K562 (cell line): ENCODE data around the gene RNF13. TPM values are rescaled to one million over a fixed set of nuclear protein-coding genes. Genes with fewer than 3 reads are reported as not detected.

Source experiments
- ATAC-seq: fragments of 200-7000 bp; cut with Tn5 transposase; 3 replicates; pipeline ENCODE4 v1.9.1; 2020; ENCODE audit warnings: moderate library complexity
- BruUV-seq: library from RNA; stranded (reverse); fragments of 400-500 nt; replicated peaks from 2 replicates; lab custom pipeline; 2021; lab: Mats Ljungman, UMichigan
- CTCF ChIA-PET: fragments of 300-600 bp; formaldehyde crosslinking; extraction: SDS; loops from one replicate; lab custom pipeline; 2021; ENCODE audit warnings: low intra/inter-chr PET ratio; lab: Yijun Ruan, JAX
- POLR2A ChIA-PET: fragments of 300-600, 350-650 bp; sonication (Branson Sonifier 250); formaldehyde crosslinking; extraction: SDS; loops from one replicate; lab custom pipeline; 2021; ENCODE audit warnings: antibody characterized with exemption, inconsistent platforms; lab: Yijun Ruan, JAX
- DNase-seq, 4 experiments: peaks; one replicate each; pipeline versions ENCODE4 v3.0.0 to v3.0.0-alpha.2; 2011 to 2018; ENCODE audit warnings: low spot score in 3 of 4, mixed read lengths in 3 of 4; ENCODE audit errors: extremely low read depth in 1 of 4
- FAIRE-seq: peaks from 2 replicates; lab custom pipeline; 2011; peaks lifted over from hg19 to GRCh38; lab: Jason Lieb, UNC
- H2AFZ ChIP-seq: 2 replicates; pipeline ENCODE4 v1.6.0; 2011; ENCODE audit warnings: low read depth, low read length, control low read depth, inconsistent platforms
- H3K27ac ChIP-seq: fragments of 200-600 bp; 3 replicates; pipeline ENCODE4 v1.8.0; 2011; ENCODE audit warnings: low read depth, mild to moderate bottlenecking, control low read depth, inconsistent platforms, low read length, moderate library complexity, mixed read lengths; ENCODE audit errors: extremely low read depth
- H3K27me3 ChIP-seq, 2 experiments: fragments of 300-600 bp in 1 of 2; 2 replicates in 1 of 2; 3 replicates in 1 of 2; pipeline versions ENCODE4 v1.6.0 to v1.8.0; 2011; ENCODE audit warnings: inconsistent platforms in 2 of 2, low read length in 2 of 2, mild to moderate bottlenecking in 1 of 2, mixed read lengths in 1 of 2, moderate library complexity in 1 of 2; ENCODE audit not compliant: control insufficient read depth in 2 of 2, insufficient read depth in 2 of 2
- H3K36me3 ChIP-seq: fragments of 300-600 bp; 3 replicates; pipeline ENCODE4 v1.8.0; 2011; ENCODE audit warnings: mild to moderate bottlenecking, low read length, inconsistent platforms; ENCODE audit not compliant: control insufficient read depth, insufficient read depth
- H3K4me1 ChIP-seq, 2 experiments: fragments of 200-600 bp in 1 of 2; replicated peaks in 1 of 2; 2 replicates in 1 of 2; 3 replicates in 1 of 2; pipeline versions ENCODE4 v1.5.1 to v1.8.0; 2011; ENCODE audit warnings: inconsistent platforms in 2 of 2, low read length in 2 of 2, mild to moderate bottlenecking in 1 of 2, mixed read lengths in 1 of 2, moderate library complexity in 1 of 2; ENCODE audit not compliant: control insufficient read depth in 2 of 2, insufficient read depth in 2 of 2
- H3K4me2 ChIP-seq: 2 replicates; pipeline ENCODE4 v1.6.1; 2011; ENCODE audit warnings: low read length, control low read depth, inconsistent platforms, mixed read lengths; ENCODE audit not compliant: insufficient read depth
- H3K4me3 ChIP-seq: fragments of 200-600 bp; sonication (generic), shearing (Covaris generic); 2 replicates; pipeline ENCODE4 v1.5.1; 2016; ENCODE audit warnings: control low read depth, inconsistent platforms
- H3K79me2 ChIP-seq: fragments of 200-600 bp; 3 replicates; pipeline ENCODE4 v1.8.0; 2011; ENCODE audit warnings: low read length, inconsistent platforms; ENCODE audit not compliant: control insufficient read depth, insufficient read depth
- H3K9ac ChIP-seq, 2 experiments: 2 replicates each; pipeline versions ENCODE4 v1.6.0 to v1.6.1; 2011; ENCODE audit warnings: low read depth in 2 of 2, low read length in 2 of 2, control low read depth in 1 of 2, inconsistent platforms in 1 of 2, mild to moderate bottlenecking in 1 of 2, mixed read lengths in 1 of 2; ENCODE audit not compliant: insufficient read depth in 1 of 2
- H3K9me1 ChIP-seq: one replicate; pipeline ENCODE4 v1.6.0; 2011; ENCODE audit warnings: inconsistent platforms, mild to moderate bottlenecking, low read length, moderate library complexity; ENCODE audit not compliant: control insufficient read depth, insufficient read depth
- H3K9me3 ChIP-seq: replicated peaks from 2 replicates; pipeline ENCODE4 v1.5.1; 2011; ENCODE audit warnings: low read depth, low read length, inconsistent platforms; ENCODE audit not compliant: control insufficient read depth, insufficient read depth
- H4K20me1 ChIP-seq: replicated peaks from 2 replicates; pipeline ENCODE4 v1.6.1; 2011; ENCODE audit warnings: low read length, inconsistent platforms, mixed read lengths; ENCODE audit not compliant: control insufficient read depth, insufficient read depth
- EGR1 ChIP-seq: fragments of 450-650 bp; conservative IDR thresholded peaks from 2 replicates; pipeline ENCODE4 v1.6.1; 2017; ENCODE audit warnings: mild to moderate bottlenecking
- KHSRP ChIP-seq: fragments of 450-650 bp; IDR thresholded peaks from 2 replicates; pipeline ENCODE4 v1.6.1; 2017
- NFE2 ChIP-seq: IDR thresholded peaks from 2 replicates; pipeline ENCODE4 v1.6.1; 2014; ENCODE audit warnings: antibody characterized with exemption, low read depth
- RB1 ChIP-seq: fragments of 450-650 bp; IDR thresholded peaks from 2 replicates; pipeline ENCODE4 v1.6.1; 2017; ENCODE audit warnings: low read depth, mild to moderate bottlenecking
- SMC3 ChIP-seq: conservative IDR thresholded peaks from 2 replicates; pipeline ENCODE4 v1.6.1; 2011; ENCODE audit warnings: low read depth, low read length, improper control_type of control experiment; ENCODE audit not compliant: insufficient read depth
- ZNF165 ChIP-seq: fragments of 250-450 bp; sonication (Bioruptor Pico); IDR thresholded peaks from 2 replicates; pipeline ENCODE4 v1.4.0; 2020; ENCODE audit warnings: borderline replicate concordance
- in situ Hi-C: fragments of 300-500 bp; cut with MboI; formaldehyde crosslinking; loops from 4 replicates; pipeline ENCODE4 v1.15.0; 2018; ENCODE audit warnings: inconsistent platforms, mixed read lengths
- intact Hi-C: fragments of 100-400 bp; cut with micrococcal nuclease; formaldehyde crosslinking; loops from 2 replicates; pipeline ENCODE4 v1.14.2; 2022
- polyA plus RNA-seq, 8 experiments: library from polyadenylated mRNA; depleted of rRNA in 4 of 8; stranded (reverse) in 5 of 8; unstranded in 3 of 8; fragments of >200 nt; fragmentation: Nextera tagmentation in 2 of 8; fragmentation: Illumina TruSeq in 1 of 8; extraction: Ambion mirVana in 2 of 8; extraction: Trizol in 1 of 8; gene quantifications; 2 replicates each; pipeline versions ENCODE4 v1.2.1 to v1.2.3, GENCODE V29; 2011 to 2014; ENCODE audit warnings: inconsistent platforms in 1 of 8, missing spikeins in 1 of 8
- total RNA-seq, 7 experiments: library from RNA; depleted of rRNA in 6 of 7; stranded (reverse); fragments of >200 nt in 6 of 7; fragmentation: Illumina TruSeq in 2 of 7; extraction: Trizol in 2 of 7; gene quantifications; 2 replicates each; pipeline versions ENCODE4 v1.2.1 to v1.2.3, GENCODE V29; 2011 to 2021; ENCODE audit warnings: low replicate concordance in 1 of 7
- TF ChIP-seq, protein P1 (sequence below), 3 experiments: IDR thresholded peaks in 2 of 3; conservative IDR thresholded peaks in 1 of 3; 2 replicates each; pipeline ENCODE4 v1.5.1; 2011 to 2012; ENCODE audit warnings: low read length in 3 of 3, mild to moderate bottlenecking in 3 of 3, control low read depth in 2 of 3, improper control_type of control experiment in 1 of 3, inconsistent platforms in 1 of 3, low read depth in 1 of 3, mixed read lengths in 1 of 3, moderate library complexity in 1 of 3; ENCODE audit not compliant: insufficient read depth in 2 of 3
- TF ChIP-seq, protein P2 (sequence below): IDR thresholded peaks from 2 replicates; pipeline ENCODE4 v1.6.1; 2011; ENCODE audit warnings: borderline replicate concordance, low read depth, mild to moderate bottlenecking, moderate library complexity, low read length; ENCODE audit not compliant: insufficient read depth, poor library complexity, severe bottlenecking
- TF ChIP-seq, protein P3 (sequence below): sonication (generic); formaldehyde crosslinking; IDR thresholded peaks from 2 replicates; pipeline ENCODE4 v1.9.0; 2022; ENCODE audit warnings: mild to moderate bottlenecking, missing genetic modification reagents

The RNF13 gene
- total and polyA plus RNA-seq, 9 of the 15 experiments (the other 6 are each of a cell fraction or from before 2014, with no cell fraction given) = 12.7 to 35.8 (median 18.9) TPM

DNA sequence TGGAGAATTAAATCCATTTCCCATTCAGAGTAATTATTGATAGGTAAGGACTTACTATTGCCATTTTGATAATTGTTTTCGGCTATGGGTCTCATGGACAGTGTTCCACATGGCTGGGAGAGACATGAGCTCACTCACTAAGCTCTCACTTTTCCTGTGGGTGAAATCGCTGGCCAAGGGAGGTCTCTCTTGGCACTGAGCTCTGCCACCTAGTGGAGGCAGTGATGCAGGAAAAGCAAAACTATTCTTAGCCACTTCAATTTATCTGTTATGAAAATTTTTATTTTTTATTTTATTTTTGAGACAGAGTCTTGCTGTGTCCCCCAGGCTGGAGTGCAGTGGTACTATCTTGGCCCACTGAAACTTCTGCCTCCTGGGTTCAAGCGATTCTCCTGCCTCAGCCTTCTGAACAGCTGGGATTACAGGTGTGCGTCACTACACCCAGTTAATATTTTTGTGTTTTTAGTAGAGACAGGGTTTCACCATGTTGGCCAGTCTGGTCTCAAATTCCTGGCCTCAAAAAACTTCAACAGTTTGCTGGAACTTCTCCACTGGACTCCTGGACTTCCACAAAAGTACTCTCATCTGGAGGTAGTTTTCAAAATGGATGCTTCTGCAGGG lies 4.7 kb upstream of the RNF13 start (continued):
- TF ChIP-seq, protein P1, sequence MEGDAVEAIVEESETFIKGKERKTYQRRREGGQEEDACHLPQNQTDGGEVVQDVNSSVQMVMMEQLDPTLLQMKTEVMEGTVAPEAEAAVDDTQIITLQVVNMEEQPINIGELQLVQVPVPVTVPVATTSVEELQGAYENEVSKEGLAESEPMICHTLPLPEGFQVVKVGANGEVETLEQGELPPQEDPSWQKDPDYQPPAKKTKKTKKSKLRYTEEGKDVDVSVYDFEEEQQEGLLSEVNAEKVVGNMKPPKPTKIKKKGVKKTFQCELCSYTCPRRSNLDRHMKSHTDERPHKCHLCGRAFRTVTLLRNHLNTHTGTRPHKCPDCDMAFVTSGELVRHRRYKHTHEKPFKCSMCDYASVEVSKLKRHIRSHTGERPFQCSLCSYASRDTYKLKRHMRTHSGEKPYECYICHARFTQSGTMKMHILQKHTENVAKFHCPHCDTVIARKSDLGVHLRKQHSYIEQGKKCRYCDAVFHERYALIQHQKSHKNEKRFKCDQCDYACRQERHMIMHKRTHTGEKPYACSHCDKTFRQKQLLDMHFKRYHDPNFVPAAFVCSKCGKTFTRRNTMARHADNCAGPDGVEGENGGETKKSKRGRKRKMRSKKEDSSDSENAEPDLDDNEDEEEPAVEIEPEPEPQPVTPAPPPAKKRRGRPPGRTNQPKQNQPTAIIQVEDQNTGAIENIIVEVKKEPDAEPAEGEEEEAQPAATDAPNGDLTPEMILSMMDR (IDR thresholded peaks at IDR 0.05 in 2 of 3, conservative IDR thresholded peaks at IDR 0.05 in 1 of 3; ENCODE audit: insufficient read depth in 2 of 3, low read depth in 1 of 3, low read length in 3 of 3) = peak; percentile 66 to 79 (median 76)
- no peak for TF ChIP-seq ZNF165 (CRISPR knock-in tag)
- 0 out of 2 replicates have a peak, but pooled peaks have one; percentile 27 for TF ChIP-seq SMC3
- TF ChIP-seq, protein P2, sequence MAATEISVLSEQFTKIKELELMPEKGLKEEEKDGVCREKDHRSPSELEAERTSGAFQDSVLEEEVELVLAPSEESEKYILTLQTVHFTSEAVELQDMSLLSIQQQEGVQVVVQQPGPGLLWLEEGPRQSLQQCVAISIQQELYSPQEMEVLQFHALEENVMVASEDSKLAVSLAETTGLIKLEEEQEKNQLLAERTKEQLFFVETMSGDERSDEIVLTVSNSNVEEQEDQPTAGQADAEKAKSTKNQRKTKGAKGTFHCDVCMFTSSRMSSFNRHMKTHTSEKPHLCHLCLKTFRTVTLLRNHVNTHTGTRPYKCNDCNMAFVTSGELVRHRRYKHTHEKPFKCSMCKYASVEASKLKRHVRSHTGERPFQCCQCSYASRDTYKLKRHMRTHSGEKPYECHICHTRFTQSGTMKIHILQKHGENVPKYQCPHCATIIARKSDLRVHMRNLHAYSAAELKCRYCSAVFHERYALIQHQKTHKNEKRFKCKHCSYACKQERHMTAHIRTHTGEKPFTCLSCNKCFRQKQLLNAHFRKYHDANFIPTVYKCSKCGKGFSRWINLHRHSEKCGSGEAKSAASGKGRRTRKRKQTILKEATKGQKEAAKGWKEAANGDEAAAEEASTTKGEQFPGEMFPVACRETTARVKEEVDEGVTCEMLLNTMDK = peak; percentile 75

DNA sequence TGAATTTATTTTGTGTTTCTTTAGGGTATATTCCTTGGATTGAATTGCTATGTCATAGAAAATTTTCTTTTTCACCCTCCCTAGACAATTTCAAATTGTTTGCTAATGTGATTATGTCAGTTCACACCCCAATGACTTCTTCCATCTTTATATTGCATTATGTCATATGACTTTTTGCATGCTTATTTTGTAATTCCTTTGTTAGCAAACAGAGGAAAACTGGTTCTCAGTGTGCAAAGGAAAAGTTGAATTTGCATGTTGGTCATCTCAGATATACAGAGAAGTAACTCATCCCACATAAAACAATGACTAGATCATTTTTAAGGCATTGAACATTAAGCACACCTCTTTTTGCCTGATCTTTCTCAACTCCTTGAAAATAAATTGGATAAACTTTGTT lies 3.3 kb upstream of the RNF13 start:
- Histone ChIP-seq H4K20me1 (no peaks in the 10 kb centered on the region), H3K9ac (no peak overlapping the region), H3K27ac (no peak overlapping the region), H3K9me3 (no peaks in the 10 kb centered on the region), H3K36me3 (no peaks in the 10 kb centered on the region), H3K27me3 (no peaks in the 10 kb centered on the region), H3K4me3 (no peak overlapping the region), H3K4me1 (peaks cover 0 to 8% of the 10 kb centered on the region in 2 experiments; a peak in 2 of 5 replicates)
- ATAC-seq = no peak
- ChIA-PET CTCF (no interaction called here), POLR2A (no interaction called here)
- TF ChIP-seq EGR1 (no peak), RB1 (no peak), NFE2 (no peak), KHSRP (no peak)
- TF ChIP-seq, protein P3, sequence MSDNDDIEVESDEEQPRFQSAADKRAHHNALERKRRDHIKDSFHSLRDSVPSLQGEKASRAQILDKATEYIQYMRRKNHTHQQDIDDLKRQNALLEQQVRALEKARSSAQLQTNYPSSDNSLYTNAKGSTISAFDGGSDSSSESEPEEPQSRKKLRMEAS (CRISPR knock-in tag) = no peak
- TF ChIP-seq, all 486 proteins: peak for 0
- no TSS peak for BruUV-seq
- FAIRE-seq (no peak), DNase-seq (no peak)
- Histone ChIP-seq H3K4me2 (no peak overlapping the region), H3K9me1 (no peaks in the 10 kb centered on the region), H3K79me2 (peaks cover 15% of the 10 kb centered on the region; the same call in 2 of the 3 replicates), H2AFZ (no peak overlapping the region)
- in situ Hi-C loops = no loop called here
- intact Hi-C loops = loop anchor here (5.0 kb wide), 1 partner anchor 42 kb away; no protein-coding TSS in a partner anchor
